CD14-positive monocyte (primary cell): Measurements from ENCODE around the gene FAM53B. TPM values are rescaled to one million over a fixed set of nuclear protein-coding genes. Genes with fewer than 3 reads are reported as not detected.

Experiments used
- DNase-seq, 3 donors: peaks; one replicate each; pipeline ENCODE4 v3.0.0-alpha.2; 2011 to 2022
- H2AFZ ChIP-seq: 2 replicates; pipeline ENCODE4 v1.6.0; 2012; ENCODE audit warnings: mild to moderate bottlenecking, low read depth, low read length, inconsistent platforms; ENCODE audit not compliant: insufficient read depth, poor library complexity, severe bottlenecking
- H3K27ac ChIP-seq, 2 donors: 1 replicate in 1 of 2; 2 replicates in 1 of 2; pipeline ENCODE4 v1.5.1; 2012 to 2013; ENCODE audit warnings: low read length in 2 of 2, control low read depth in 1 of 2, inconsistent platforms in 1 of 2, low read depth in 1 of 2, mild to moderate bottlenecking in 1 of 2
- H3K27me3 ChIP-seq, 2 donors: one replicate each; pipeline versions ENCODE4 v1.6.0 to v1.6.1; 2011 to 2013; ENCODE audit warnings: low read length in 2 of 2; ENCODE audit not compliant: control insufficient read depth in 2 of 2, insufficient read depth in 2 of 2
- H3K36me3 ChIP-seq, 2 donors: replicated peaks in 1 of 2; 1 replicate in 1 of 2; 2 replicates in 1 of 2; pipeline versions ENCODE4 v1.5.1 to v1.6.1; 2012 to 2013; ENCODE audit warnings: low read length in 2 of 2, control low read depth in 1 of 2, inconsistent platforms in 1 of 2, mild to moderate bottlenecking in 1 of 2; ENCODE audit not compliant: insufficient read depth in 2 of 2, control insufficient read depth in 1 of 2
- H3K4me1 ChIP-seq, 2 donors: 1 replicate in 1 of 2; 2 replicates in 1 of 2; pipeline versions ENCODE4 v1.5.1 to v1.6.1; 2012 to 2013; ENCODE audit warnings: low read length in 2 of 2, control low read depth in 1 of 2, inconsistent platforms in 1 of 2, mild to moderate bottlenecking in 1 of 2, moderate library complexity in 1 of 2; ENCODE audit not compliant: insufficient read depth in 2 of 2, control insufficient read depth in 1 of 2
- H3K4me2 ChIP-seq: replicated peaks from 2 replicates; pipeline ENCODE3; 2012; ENCODE audit warnings: low read length, moderate library complexity, mild to moderate bottlenecking; ENCODE audit not compliant: poor library complexity, severe bottlenecking; ENCODE audit errors: extremely low read depth
- H3K4me3 ChIP-seq, 3 experiments: fragments of 200-600 bp in 1 of 3; sonication (generic) in 1 of 3; replicated peaks in 1 of 3; 1 replicate in 2 of 3; 2 replicates in 1 of 3; pipeline ENCODE4 v1.5.1; 2011 to 2013; ENCODE audit warnings: low read length in 3 of 3, mild to moderate bottlenecking in 3 of 3, control low read depth in 2 of 3, low read depth in 2 of 3, inconsistent platforms in 1 of 3, moderate library complexity in 1 of 3
- H3K79me2 ChIP-seq: 2 replicates; pipeline ENCODE4 v1.6.0; 2012; ENCODE audit warnings: mild to moderate bottlenecking, control low read depth, inconsistent platforms, low read length, moderate library complexity; ENCODE audit not compliant: insufficient read depth
- H3K9ac ChIP-seq: 2 replicates; pipeline ENCODE4 v1.6.0; 2017; ENCODE audit warnings: low read length, mild to moderate bottlenecking; ENCODE audit not compliant: insufficient read depth, poor library complexity, severe bottlenecking
- H3K9me3 ChIP-seq, 2 donors: replicated peaks in 1 of 2; 1 replicate in 1 of 2; 2 replicates in 1 of 2; pipeline versions ENCODE4 v1.5.1 to v1.6.1; 2012 to 2013; ENCODE audit warnings: low read length in 2 of 2, control low read depth in 1 of 2; ENCODE audit not compliant: control insufficient read depth in 1 of 2, insufficient read depth in 1 of 2
- H4K20me1 ChIP-seq: 2 replicates; pipeline ENCODE4 v1.6.0; 2012; ENCODE audit warnings: mild to moderate bottlenecking, low read length, control low read depth, moderate library complexity; ENCODE audit not compliant: insufficient read depth
- H3K27ac Mint-ChIP-seq, 7 donors: one replicate each; pipeline ENCODE4 v1.8.0; 2020; ENCODE audit warnings: mild to moderate bottlenecking in 7 of 7, mixed read lengths in 7 of 7, moderate library complexity in 6 of 7, inconsistent platforms in 2 of 7
- H3K27me3 Mint-ChIP-seq, 3 donors: one replicate each; pipeline ENCODE4 v1.8.0; 2021 to 2022; ENCODE audit warnings: low read depth in 3 of 3, mild to moderate bottlenecking in 3 of 3, mixed read lengths in 3 of 3, moderate library complexity in 3 of 3, inconsistent platforms in 1 of 3
- H3K36me3 Mint-ChIP-seq, 2 donors: one replicate each; pipeline ENCODE4 v1.8.0; 2020; ENCODE audit warnings: mixed read lengths in 2 of 2, inconsistent platforms in 1 of 2, mild to moderate bottlenecking in 1 of 2
- H3K4me1 Mint-ChIP-seq: one replicate; pipeline ENCODE4 v1.8.0; 2020; ENCODE audit warnings: mild to moderate bottlenecking, mixed read lengths
- H3K4me3 Mint-ChIP-seq, 2 donors: one replicate each; pipeline ENCODE4 v1.8.0; 2020; ENCODE audit warnings: mild to moderate bottlenecking in 2 of 2, mixed read lengths in 2 of 2, moderate library complexity in 1 of 2
- H3K9me3 Mint-ChIP-seq, 7 donors: one replicate each; pipeline ENCODE4 v1.8.0; 2020 to 2022; ENCODE audit warnings: mixed read lengths in 7 of 7, mild to moderate bottlenecking in 6 of 7, moderate library complexity in 6 of 7, inconsistent platforms in 2 of 7
- WGBS: methylation state at CpG from one replicate; pipeline ENCODE4 v1.1.5; 2013; ENCODE audit warnings: missing lambda C conversion rate; ENCODE audit not compliant: insufficient coverage; 5-methylcytosine and 5-hydroxymethylcytosine counted together
- intact Hi-C, 2 donors: fragments of 100-400 bp; cut with micrococcal nuclease; formaldehyde crosslinking; loops; one replicate each; pipeline versions ENCODE4 v1.15.0 to v1.15.1; 2023
- polyA plus RNA-seq, 3 donors: library from polyadenylated mRNA; depleted of rRNA in 1 of 3; unstranded in 2 of 3; stranded (reverse) in 1 of 3; fragments of 300-500 nt in 2 of 3; fragments of >200 nt in 1 of 3; fragmentation: Illumina TruSeq in 2 of 3; gene quantifications; 1 replicate in 2 of 3; 2 replicates in 1 of 3; pipeline ENCODE4 v1.2.3, GENCODE V29; 2012 to 2021
- TF ChIP-seq, protein P1 (sequence below): fragments of 200-600 bp; IDR thresholded peaks from one replicate; pipeline ENCODE4 v1.8.0; 2022; ENCODE audit warnings: antibody characterized with exemption, mild to moderate bottlenecking

FAM53B gene
- polyA plus RNA-seq, 3 donors: 5.8 to 23.3 (median 12.6) TPM

DNA sequence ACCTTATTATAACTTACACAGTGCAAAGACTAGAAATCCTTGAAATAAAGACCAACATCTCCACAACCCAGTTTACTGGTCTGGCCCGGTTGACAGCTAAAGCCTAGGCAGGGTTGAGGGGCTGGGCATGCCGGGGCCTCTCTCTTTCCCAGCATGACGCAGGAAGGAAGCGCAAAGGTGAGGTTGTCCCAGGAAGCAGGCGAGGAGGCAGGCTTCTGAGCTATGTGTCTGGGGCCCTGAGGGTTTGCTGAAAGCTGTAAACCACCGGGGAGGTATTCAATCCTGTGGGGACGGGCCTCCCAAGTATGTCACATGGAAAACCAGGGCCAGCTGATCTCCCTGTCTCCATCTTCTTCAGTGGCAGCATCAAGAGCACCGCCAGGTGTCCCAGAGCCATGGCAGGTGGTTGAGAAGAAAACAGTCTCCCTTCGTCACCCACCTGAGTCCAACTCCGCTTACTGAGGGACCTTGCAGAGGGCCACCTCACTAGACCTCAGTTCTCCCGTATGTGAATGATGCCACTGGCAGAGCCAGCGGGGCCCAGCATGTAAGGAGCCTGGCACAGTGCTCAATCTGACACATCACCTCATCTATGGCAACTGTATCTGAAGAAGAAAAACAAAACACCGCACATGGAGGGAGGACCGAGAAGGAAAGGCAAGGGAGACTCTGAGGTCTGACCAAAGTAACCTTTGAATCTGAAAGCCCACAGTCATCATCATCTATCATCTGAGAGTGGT lies 49.5 kb downstream of the FAM53B start:
- H3K4me3 Mint-ChIP-seq: no peak overlapping the region
- intact Hi-C loops: no loop called here
- H3K9me3 Mint-ChIP-seq: no peaks in the 10 kb centered on the region
- no peak overlapping the region for H3K4me2 ChIP-seq
- no peaks in the 10 kb centered on the region for H3K27me3 Mint-ChIP-seq
- H3K4me1 ChIP-seq: peaks cover 15 to 16% of the 10 kb centered on the region in 2 donors
- peaks cover 61% of the 10 kb centered on the region for H4K20me1 ChIP-seq
- H3K36me3 Mint-ChIP-seq: peaks cover 83 to 88% of the 10 kb centered on the region in 2 donors
- TF ChIP-seq, protein P1, sequence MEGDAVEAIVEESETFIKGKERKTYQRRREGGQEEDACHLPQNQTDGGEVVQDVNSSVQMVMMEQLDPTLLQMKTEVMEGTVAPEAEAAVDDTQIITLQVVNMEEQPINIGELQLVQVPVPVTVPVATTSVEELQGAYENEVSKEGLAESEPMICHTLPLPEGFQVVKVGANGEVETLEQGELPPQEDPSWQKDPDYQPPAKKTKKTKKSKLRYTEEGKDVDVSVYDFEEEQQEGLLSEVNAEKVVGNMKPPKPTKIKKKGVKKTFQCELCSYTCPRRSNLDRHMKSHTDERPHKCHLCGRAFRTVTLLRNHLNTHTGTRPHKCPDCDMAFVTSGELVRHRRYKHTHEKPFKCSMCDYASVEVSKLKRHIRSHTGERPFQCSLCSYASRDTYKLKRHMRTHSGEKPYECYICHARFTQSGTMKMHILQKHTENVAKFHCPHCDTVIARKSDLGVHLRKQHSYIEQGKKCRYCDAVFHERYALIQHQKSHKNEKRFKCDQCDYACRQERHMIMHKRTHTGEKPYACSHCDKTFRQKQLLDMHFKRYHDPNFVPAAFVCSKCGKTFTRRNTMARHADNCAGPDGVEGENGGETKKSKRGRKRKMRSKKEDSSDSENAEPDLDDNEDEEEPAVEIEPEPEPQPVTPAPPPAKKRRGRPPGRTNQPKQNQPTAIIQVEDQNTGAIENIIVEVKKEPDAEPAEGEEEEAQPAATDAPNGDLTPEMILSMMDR: no peak
- H3K27ac ChIP-seq: no peak overlapping the region
- no peaks in the 10 kb centered on the region for H3K9me3 ChIP-seq
- peaks cover 24% of the 10 kb centered on the region for H3K4me1 Mint-ChIP-seq
- H3K27ac Mint-ChIP-seq: peak overlapping the region in 4 of 7 donors; percentile 36 to 76 (median 54)
- 100% methylated on average over 11 of the region's 14 CpGs for WGBS
- DNase-seq: no peak
- H2AFZ ChIP-seq: no peak overlapping the region
- peaks cover 46% of the 10 kb centered on the region for H3K79me2 ChIP-seq
- no peak overlapping the region for H3K4me3 ChIP-seq
- H3K9ac ChIP-seq: no peak overlapping the region
- peaks cover 63 to 82% of the 10 kb centered on the region in 2 donors for H3K36me3 ChIP-seq
- no peaks in the 10 kb centered on the region for H3K27me3 ChIP-seq

GRCh38 chr10:124693801-124694416 lies 50.3 kb downstream of the FAM53B start:
- Mint-ChIP-seq H3K4me3 (no peak overlapping the region), H3K9me3 (no peaks in the 10 kb centered on the region), H3K27me3 (peaks cover 0 to 1% (median 0%) of the 10 kb centered on the region in 3 donors), H3K27ac (peak overlapping the region in 4 of 7 donors; percentile 33 to 65 (median 53)), H3K4me1 (peaks cover 19% of the 10 kb centered on the region), H3K36me3 (peaks cover 85 to 88% of the 10 kb centered on the region in 2 donors)
- Histone ChIP-seq H4K20me1 (peaks cover 54% of the 10 kb centered on the region), H3K4me1 (peaks cover 8 to 9% of the 10 kb centered on the region in 2 donors), H3K27ac (no peak overlapping the region), H3K36me3 (peaks cover 69 to 89% of the 10 kb centered on the region in 2 donors), H3K9ac (no peak overlapping the region), H3K9me3 (no peaks in the 10 kb centered on the region), H3K79me2 (peaks cover 46% of the 10 kb centered on the region), H3K4me3 (no peak overlapping the region), H3K4me2 (no peak overlapping the region), H3K27me3 (no peaks in the 10 kb centered on the region), H2AFZ (no peak overlapping the region)
- no peak for DNase-seq
- intact Hi-C loops: no loop called here
- WGBS: 90% methylated on average over 8 of the region's 10 CpGs
- TF ChIP-seq, protein P1: no peak
